SK-N-SH (cell line): ENCODE measurements around the gene FAM124A.
A peak's percentile ranks its signal among the peaks of the same experiment; 100 is the strongest.

Experiments used
- CHD2 ChIP-seq: fragments of 150-350 bp; IDR thresholded peaks from 2 replicates; pipeline ENCODE4 v1.6.1; 2018; ENCODE audit warnings: low read length; ENCODE audit not compliant: partially characterized antibody
- ELF1 ChIP-seq: IDR thresholded peaks from 2 replicates; pipeline ENCODE4 v1.4.0; 2012
- FOXM1 ChIP-seq: IDR thresholded peaks from 2 replicates; pipeline ENCODE4 v1.4.0; 2012; ENCODE audit warnings: low read depth, mild to moderate bottlenecking
- GABPA ChIP-seq: IDR thresholded peaks from 2 replicates; pipeline ENCODE4 v1.4.0; 2012; ENCODE audit warnings: low read depth, mild to moderate bottlenecking
- GATA2 ChIP-seq: sonication (generic); formaldehyde crosslinking; IDR thresholded peaks from 2 replicates; pipeline ENCODE4 v1.5.0; 2020; ENCODE audit warnings: mild to moderate bottlenecking, missing genetic modification reagents
- NFIC ChIP-seq: IDR thresholded peaks from 2 replicates; pipeline ENCODE4 v1.4.0; 2012; ENCODE audit warnings: borderline replicate concordance
- RFX5 ChIP-seq: IDR thresholded peaks from 2 replicates; pipeline ENCODE4 v1.6.1; 2012; ENCODE audit warnings: mild to moderate bottlenecking, improper control_type of control experiment, low read length
- SMC3 ChIP-seq: IDR thresholded peaks from 2 replicates; pipeline ENCODE4 v1.6.1; 2012; ENCODE audit warnings: low read depth, low read length, improper control_type of control experiment
- TCF12 ChIP-seq: IDR thresholded peaks from 2 replicates; pipeline ENCODE4 v1.4.0; 2012
- USF1 ChIP-seq: IDR thresholded peaks from 2 replicates; pipeline ENCODE4 v1.4.0; 2012; ENCODE audit warnings: low read depth, borderline replicate concordance
- TF ChIP-seq, protein P1 (sequence below): IDR thresholded peaks from 2 replicates; pipeline ENCODE4; 2012
- TF ChIP-seq, protein P2 (sequence below): fragments of 200-600 bp; sonication (generic); IDR thresholded peaks from 2 replicates; pipeline ENCODE4 v1.6.1; 2017; ENCODE audit warnings: antibody characterized with exemption, mild to moderate bottlenecking, moderate library complexity

DNA sequence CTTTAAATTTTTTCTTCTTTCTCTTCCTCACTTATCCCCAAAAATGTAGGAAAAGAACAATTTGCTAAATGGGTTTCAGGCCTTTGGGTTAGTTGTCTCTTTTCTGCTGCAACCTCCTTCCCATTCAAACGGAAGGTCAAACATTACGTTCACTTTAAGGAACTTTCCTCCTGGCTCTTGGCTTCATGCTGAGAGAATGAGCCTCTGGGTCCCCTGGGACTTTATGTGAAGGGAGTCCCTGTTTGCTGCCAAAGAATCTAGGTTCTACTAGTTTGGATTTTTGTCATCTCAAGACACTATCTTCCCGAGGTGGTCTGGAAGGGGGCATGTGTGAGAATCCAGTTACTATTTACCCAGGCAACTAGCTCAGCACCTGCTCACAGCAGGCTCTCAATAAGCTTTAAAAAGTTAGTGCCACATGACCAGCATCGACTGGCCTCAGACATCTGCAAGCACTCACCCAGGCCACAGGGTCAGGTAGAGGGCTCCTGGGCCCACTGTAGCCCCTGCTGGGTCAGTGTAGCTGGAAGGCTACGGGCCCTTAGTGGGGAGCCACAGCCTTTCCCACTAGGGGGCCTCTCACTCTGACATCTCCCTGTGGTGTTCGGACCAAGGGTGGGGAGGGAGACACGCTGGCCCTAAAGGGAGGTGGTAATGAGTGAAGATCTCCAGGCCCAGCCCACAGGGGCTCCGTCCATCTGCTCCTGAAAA lies 40.5 kb downstream of the FAM124A start:
- no peak for TF ChIP-seq GABPA
- 0 out of 2 replicates have a peak, but pooled peaks have one; percentile 4 for TF ChIP-seq SMC3
- TF ChIP-seq NFIC, result no peak
- TF ChIP-seq ELF1, result no peak
- no peak for TF ChIP-seq CHD2
- TF ChIP-seq, protein P1, sequence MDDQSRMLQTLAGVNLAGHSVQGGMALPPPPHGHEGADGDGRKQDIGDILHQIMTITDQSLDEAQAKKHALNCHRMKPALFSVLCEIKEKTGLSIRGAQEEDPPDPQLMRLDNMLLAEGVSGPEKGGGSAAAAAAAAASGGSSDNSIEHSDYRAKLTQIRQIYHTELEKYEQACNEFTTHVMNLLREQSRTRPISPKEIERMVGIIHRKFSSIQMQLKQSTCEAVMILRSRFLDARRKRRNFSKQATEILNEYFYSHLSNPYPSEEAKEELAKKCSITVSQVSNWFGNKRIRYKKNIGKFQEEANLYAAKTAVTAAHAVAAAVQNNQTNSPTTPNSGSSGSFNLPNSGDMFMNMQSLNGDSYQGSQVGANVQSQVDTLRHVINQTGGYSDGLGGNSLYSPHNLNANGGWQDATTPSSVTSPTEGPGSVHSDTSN, result no peak
- no peak for TF ChIP-seq GATA2 (CRISPR knock-in tag)
- TF ChIP-seq, protein P2, sequence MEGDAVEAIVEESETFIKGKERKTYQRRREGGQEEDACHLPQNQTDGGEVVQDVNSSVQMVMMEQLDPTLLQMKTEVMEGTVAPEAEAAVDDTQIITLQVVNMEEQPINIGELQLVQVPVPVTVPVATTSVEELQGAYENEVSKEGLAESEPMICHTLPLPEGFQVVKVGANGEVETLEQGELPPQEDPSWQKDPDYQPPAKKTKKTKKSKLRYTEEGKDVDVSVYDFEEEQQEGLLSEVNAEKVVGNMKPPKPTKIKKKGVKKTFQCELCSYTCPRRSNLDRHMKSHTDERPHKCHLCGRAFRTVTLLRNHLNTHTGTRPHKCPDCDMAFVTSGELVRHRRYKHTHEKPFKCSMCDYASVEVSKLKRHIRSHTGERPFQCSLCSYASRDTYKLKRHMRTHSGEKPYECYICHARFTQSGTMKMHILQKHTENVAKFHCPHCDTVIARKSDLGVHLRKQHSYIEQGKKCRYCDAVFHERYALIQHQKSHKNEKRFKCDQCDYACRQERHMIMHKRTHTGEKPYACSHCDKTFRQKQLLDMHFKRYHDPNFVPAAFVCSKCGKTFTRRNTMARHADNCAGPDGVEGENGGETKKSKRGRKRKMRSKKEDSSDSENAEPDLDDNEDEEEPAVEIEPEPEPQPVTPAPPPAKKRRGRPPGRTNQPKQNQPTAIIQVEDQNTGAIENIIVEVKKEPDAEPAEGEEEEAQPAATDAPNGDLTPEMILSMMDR, result no peak
- TF ChIP-seq FOXM1, result no peak
- TF ChIP-seq TCF12, result no peak
- no peak for TF ChIP-seq USF1
- no peak for TF ChIP-seq RFX5
